Smooth muscle cell (in vitro differentiated cells): ENCODE measurements around the gene ZNF660. TPM values are rescaled to one million over a fixed set of nuclear protein-coding genes. Genes with fewer than 3 reads are reported as not detected.
"Not testable (repeated sequence)": the region's sequence is repeated elsewhere in the genome, so short reads cannot be mapped to it uniquely, and the experiment has no call there.

Experiments used
- DNase-seq: peaks from one replicate; lab custom pipeline; 2025; ENCODE audit not compliant: unreplicated experiment; lab: John Stamatoyannopoulos, UW
- H2AFZ ChIP-seq: fragments of 200-600 bp; sonication (generic); 2 replicates; pipeline ENCODE4 v1.6.0; 2016; ENCODE audit warnings: antibody characterized with exemption, low read depth, mild to moderate bottlenecking
- H3F3A ChIP-seq: fragments of 200-600 bp; sonication (generic); 2 replicates; pipeline ENCODE4 v1.6.0; 2017; ENCODE audit warnings: antibody characterized with exemption, low read depth
- H3K27ac ChIP-seq: fragments of 200-600 bp; sonication (generic); 2 replicates; pipeline ENCODE4 v1.5.1; 2016; ENCODE audit warnings: low read depth, mild to moderate bottlenecking
- H3K27me3 ChIP-seq: fragments of 200-600 bp; sonication (generic); 2 replicates; pipeline ENCODE4 v1.6.1; 2016; ENCODE audit warnings: low read depth, mild to moderate bottlenecking
- H3K36me3 ChIP-seq: fragments of 200-600 bp; sonication (generic); 2 replicates; pipeline ENCODE4 v1.5.1; 2016; ENCODE audit warnings: low read depth
- H3K4me1 ChIP-seq: fragments of 200-600 bp; sonication (generic); 2 replicates; pipeline ENCODE4 v1.5.1; 2016; ENCODE audit warnings: low read depth
- H3K4me2 ChIP-seq: fragments of 200-600 bp; sonication (generic); 2 replicates; pipeline ENCODE4 v1.6.0; 2016; ENCODE audit warnings: mild to moderate bottlenecking
- H3K4me3 ChIP-seq: fragments of 200-600 bp; sonication (generic); 2 replicates; pipeline ENCODE4 v1.5.1; 2016; ENCODE audit warnings: mild to moderate bottlenecking
- H3K79me2 ChIP-seq: fragments of 200-600 bp; sonication (generic); 2 replicates; pipeline ENCODE4 v1.6.0; 2016; ENCODE audit warnings: low read depth, mild to moderate bottlenecking
- H3K9ac ChIP-seq: fragments of 200-600 bp; sonication (generic); 2 replicates; pipeline ENCODE4 v1.6.0; 2016; ENCODE audit warnings: low read depth
- H3K9me3 ChIP-seq: fragments of 200-600 bp; sonication (generic); replicated peaks from 2 replicates; pipeline ENCODE4 v1.5.1; 2016; ENCODE audit warnings: low read depth
- H4K20me1 ChIP-seq: fragments of 200-600 bp; sonication (generic); 2 replicates; pipeline ENCODE4 v1.6.0; 2016; ENCODE audit warnings: low read depth
- WGBS: methylation state at CpG from one replicate; pipeline ENCODE4 v1.1.7; 2016; ENCODE audit warnings: low lambda C conversion rate; 5-methylcytosine and 5-hydroxymethylcytosine counted together
- polyA plus RNA-seq: library from polyadenylated mRNA; unstranded; fragments of >200 nt; fragmentation: Nextera tagmentation; extraction: Ambion mirVana; gene quantifications from 2 replicates; pipeline ENCODE4 v1.2.1, GENCODE V29; 2016
- total RNA-seq: library from RNA; depleted of rRNA; stranded (reverse); fragments of >200 nt; gene quantifications from 2 replicates; pipeline ENCODE4 v1.2.3, GENCODE V29; 2014
- TF ChIP-seq, protein P1 (sequence below): fragments of 200-600 bp; sonication (generic); IDR thresholded peaks from 2 replicates; pipeline ENCODE4 v1.5.1; 2017; ENCODE audit warnings: borderline replicate concordance, mild to moderate bottlenecking, antibody characterized with exemption; ENCODE audit not compliant: insufficient read depth, poor library complexity, severe bottlenecking

The ZNF660 gene
- total and polyA plus RNA-seq, 2 experiments from 2014 or later: 1.8 to 5.1 TPM

DNA sequence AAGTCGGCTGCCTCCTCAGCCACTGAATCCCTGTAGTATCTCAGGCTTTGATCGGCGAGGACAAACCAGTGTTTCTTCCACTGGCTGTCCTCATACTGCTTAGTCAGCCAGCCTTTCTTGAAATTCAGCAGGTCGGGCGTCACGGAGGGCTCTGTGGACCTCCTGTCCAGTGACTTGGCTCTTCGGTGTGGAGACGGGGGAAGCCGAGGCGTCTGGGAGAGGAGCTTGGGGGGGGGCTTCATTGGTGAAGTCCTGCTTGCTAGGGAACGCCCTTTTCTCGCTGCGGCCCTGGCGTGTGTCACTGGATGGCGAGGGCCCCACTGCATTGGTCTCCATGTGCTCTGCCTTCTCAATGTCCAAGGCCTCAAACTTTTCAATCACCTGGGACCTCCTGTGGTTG lies 5.0 kb upstream of the ZNF660 start:
- not testable (repeated sequence) for H3K36me3 ChIP-seq, H3K4me3 ChIP-seq, H3K27ac ChIP-seq, DNase-seq, H3K79me2 ChIP-seq, H3K9ac ChIP-seq, H3F3A ChIP-seq, H3K9me3 ChIP-seq, H3K4me2 ChIP-seq, H4K20me1 ChIP-seq, H2AFZ ChIP-seq, H3K27me3 ChIP-seq, H3K4me1 ChIP-seq
- 97% methylated on average over 12 of the region's 15 CpGs for WGBS

DNA sequence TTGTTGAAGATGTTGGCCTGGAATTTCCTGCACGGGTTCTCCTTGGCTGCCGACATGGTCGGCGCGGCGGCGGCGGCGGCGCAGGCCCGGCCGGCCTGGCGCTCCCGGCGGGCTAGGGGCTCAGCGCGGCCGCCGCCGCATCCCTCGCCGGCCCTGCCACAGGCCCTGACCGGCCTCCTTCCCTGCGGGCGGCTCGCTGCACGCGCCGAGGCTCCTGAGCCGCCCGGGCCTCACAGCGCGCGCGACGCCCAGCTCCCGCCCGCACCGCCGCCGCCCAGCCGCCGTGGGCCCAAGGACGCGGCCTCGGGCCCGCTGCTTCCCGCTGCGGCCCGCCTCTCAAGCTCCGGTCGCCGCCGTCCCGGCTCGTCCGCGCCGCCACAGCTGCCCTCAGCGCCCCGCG lies 3.8 kb upstream of the ZNF660 start:
- 95% methylated on average over 17 of the region's 62 CpGs for WGBS
- not testable (repeated sequence) for H3F3A ChIP-seq, H3K4me2 ChIP-seq, H2AFZ ChIP-seq, H3K4me3 ChIP-seq, DNase-seq, H3K9ac ChIP-seq, H3K9me3 ChIP-seq, H3K79me2 ChIP-seq, H3K27me3 ChIP-seq, H3K36me3 ChIP-seq, H4K20me1 ChIP-seq, H3K27ac ChIP-seq
- H3K4me1 ChIP-seq: peaks cover 11% of the 10 kb centered on the region

DNA sequence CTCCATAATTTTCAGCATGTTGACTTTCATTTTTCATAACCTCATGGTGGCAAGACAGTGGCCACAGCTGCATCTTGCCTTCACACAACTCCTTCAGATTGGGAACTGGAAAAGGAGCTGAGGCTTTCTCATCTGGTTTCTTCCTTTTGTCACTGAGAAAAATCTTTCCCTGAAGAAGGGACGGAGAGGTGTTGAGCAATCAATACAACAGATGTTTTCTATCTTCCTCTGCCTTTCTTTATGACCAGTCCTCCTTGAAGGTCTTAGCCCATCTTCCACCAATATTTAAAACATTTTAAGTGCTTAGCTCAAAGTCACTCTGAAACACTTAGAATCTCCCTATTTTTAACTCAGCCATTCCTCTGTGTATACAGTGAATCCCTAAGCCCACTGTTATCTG lies 11.9 kb downstream of the ZNF660 start:
- Histone ChIP-seq H4K20me1 (no peaks in the 10 kb centered on the region), H3K27ac (no peak overlapping the region), H3K79me2 (peaks cover 5% of the 10 kb centered on the region), H3K9me3 (peaks cover 21% of the 10 kb centered on the region), H3K27me3 (no peaks in the 10 kb centered on the region), H3K4me1 (no peaks in the 10 kb centered on the region), H3K9ac (no peak overlapping the region), H3K4me2 (no peak overlapping the region), H2AFZ (no peak overlapping the region), H3K36me3 (peaks cover 39% of the 10 kb centered on the region), H3F3A (no peaks in the 10 kb centered on the region), H3K4me3 (no peak overlapping the region)
- no peak for DNase-seq
- WGBS: 86% methylated on average over 1 of the region's 1 CpG
- TF ChIP-seq, protein P1, sequence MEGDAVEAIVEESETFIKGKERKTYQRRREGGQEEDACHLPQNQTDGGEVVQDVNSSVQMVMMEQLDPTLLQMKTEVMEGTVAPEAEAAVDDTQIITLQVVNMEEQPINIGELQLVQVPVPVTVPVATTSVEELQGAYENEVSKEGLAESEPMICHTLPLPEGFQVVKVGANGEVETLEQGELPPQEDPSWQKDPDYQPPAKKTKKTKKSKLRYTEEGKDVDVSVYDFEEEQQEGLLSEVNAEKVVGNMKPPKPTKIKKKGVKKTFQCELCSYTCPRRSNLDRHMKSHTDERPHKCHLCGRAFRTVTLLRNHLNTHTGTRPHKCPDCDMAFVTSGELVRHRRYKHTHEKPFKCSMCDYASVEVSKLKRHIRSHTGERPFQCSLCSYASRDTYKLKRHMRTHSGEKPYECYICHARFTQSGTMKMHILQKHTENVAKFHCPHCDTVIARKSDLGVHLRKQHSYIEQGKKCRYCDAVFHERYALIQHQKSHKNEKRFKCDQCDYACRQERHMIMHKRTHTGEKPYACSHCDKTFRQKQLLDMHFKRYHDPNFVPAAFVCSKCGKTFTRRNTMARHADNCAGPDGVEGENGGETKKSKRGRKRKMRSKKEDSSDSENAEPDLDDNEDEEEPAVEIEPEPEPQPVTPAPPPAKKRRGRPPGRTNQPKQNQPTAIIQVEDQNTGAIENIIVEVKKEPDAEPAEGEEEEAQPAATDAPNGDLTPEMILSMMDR: no peak

DNA sequence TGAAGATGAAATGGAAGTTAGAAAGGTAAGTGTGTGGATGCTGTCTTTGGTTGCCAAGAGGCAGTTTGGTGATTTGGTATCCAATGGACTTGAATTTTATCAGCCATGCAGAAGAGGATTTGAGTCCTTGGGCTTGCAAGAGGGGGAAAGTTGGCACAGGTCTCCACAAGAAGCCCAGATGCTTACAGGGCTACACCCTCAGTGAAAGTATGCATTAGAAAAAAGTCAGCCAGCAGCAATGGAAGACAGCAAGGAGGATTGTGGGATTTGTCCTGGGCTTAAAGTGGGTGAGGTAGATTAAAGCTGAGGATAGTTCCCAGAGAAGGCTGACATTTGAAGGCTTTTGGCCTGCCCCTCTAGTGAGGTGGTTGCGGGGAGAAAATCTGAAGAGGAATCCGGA lies 17.0 kb downstream of the ZNF660 start:
- H3K79me2 ChIP-seq: no peaks in the 10 kb centered on the region
- 98% methylated on average over 2 of the region's 2 CpGs for WGBS
- DNase-seq: no peak
- TF ChIP-seq, protein P1: no peak
- H3K4me2 ChIP-seq: no peak overlapping the region
- no peaks in the 10 kb centered on the region for H3K36me3 ChIP-seq
- no peak overlapping the region for H3K4me3 ChIP-seq
- no peaks in the 10 kb centered on the region for H3K9me3 ChIP-seq
- H3K27me3 ChIP-seq: no peaks in the 10 kb centered on the region
- H3K27ac ChIP-seq: no peak overlapping the region
- no peak overlapping the region for H3K9ac ChIP-seq
- no peaks in the 10 kb centered on the region for H3F3A ChIP-seq
- H3K4me1 ChIP-seq: no peaks in the 10 kb centered on the region
- H2AFZ ChIP-seq: no peak overlapping the region
- H4K20me1 ChIP-seq: no peaks in the 10 kb centered on the region

DNA sequence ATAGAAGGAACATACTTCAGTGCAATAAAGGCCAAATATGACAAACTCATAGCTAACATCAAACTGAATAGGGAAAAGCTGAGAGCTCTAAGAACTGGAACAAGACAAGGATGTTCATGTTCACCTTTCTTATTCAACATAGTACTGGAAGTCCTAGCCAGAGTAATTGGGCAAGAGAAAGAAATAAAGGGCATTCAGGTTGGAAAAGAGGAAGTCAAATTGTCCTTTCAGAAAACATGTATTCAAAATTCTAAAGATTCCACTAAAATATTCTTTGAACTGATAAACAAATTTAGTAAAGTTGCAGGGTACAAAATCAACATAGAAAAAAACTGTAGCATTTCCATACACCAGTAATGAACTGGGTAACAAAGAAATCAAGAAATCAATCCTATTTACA lies 27.9 kb downstream of the ZNF660 start:
- DNase-seq: no peak
- Histone ChIP-seq H3K9ac (no peak overlapping the region), H3K36me3 (no peaks in the 10 kb centered on the region), H3F3A (no peaks in the 10 kb centered on the region), H3K4me1 (no peaks in the 10 kb centered on the region), H3K79me2 (no peaks in the 10 kb centered on the region), H4K20me1 (no peaks in the 10 kb centered on the region), H3K27me3 (no peaks in the 10 kb centered on the region), H2AFZ (no peak overlapping the region), H3K4me2 (no peak overlapping the region), H3K27ac (no peak overlapping the region), H3K9me3 (no peaks in the 10 kb centered on the region), H3K4me3 (no peak overlapping the region)
- TF ChIP-seq, protein P1: no peak
